Measurements from ENCODE around the gene PEX1. TPM values are rescaled to one million over a fixed set of nuclear protein-coding genes. Genes with fewer than 3 reads are reported as not detected.

The PEX1 gene
- total and polyA plus RNA-seq, 9 of the 15 experiments (the other 6 are each of a cell fraction or from before 2014, with no cell fraction given): 9.4 to 32.2 (median 19.9) TPM

DNA sequence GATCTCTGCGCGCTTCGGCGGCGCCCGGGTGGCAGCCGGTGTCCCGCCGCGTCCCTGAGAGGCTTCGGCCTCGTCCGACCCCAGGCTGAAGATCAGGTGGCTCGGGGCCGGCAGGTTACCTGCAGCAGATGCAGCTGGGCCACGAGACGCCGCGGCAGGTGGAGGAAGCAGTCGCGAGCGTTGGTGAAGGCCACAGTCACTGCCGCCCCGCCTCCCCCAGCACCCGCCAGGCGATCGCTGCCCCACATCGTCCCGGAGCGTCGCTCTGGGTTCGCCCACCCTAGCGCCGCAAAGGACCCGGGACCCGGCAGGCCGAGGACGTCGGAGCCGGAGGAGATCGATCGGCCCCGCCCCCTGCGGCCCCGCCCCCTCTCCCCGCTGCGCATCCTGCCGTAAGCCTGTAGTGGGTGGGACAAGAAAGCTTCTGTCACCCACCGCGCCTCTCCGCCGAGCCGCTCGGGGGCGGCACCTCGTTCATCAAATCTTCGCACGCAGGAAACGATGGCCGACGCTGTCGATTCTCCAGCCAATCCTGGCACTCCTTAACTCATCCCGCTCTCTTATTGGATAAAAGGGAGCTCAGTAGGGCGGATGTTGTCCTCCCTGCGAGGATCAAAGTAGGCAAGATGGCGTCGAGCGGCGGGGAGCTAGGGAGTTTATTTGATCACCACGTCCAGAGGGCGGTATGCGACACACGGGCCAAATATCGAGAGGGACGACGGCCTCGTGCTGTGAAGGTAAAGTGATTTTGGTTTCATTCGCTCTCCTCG, at the start of gene PEX1, which contains the start of gene RBM48 (continued):
- TF ChIP-seq, protein P1, sequence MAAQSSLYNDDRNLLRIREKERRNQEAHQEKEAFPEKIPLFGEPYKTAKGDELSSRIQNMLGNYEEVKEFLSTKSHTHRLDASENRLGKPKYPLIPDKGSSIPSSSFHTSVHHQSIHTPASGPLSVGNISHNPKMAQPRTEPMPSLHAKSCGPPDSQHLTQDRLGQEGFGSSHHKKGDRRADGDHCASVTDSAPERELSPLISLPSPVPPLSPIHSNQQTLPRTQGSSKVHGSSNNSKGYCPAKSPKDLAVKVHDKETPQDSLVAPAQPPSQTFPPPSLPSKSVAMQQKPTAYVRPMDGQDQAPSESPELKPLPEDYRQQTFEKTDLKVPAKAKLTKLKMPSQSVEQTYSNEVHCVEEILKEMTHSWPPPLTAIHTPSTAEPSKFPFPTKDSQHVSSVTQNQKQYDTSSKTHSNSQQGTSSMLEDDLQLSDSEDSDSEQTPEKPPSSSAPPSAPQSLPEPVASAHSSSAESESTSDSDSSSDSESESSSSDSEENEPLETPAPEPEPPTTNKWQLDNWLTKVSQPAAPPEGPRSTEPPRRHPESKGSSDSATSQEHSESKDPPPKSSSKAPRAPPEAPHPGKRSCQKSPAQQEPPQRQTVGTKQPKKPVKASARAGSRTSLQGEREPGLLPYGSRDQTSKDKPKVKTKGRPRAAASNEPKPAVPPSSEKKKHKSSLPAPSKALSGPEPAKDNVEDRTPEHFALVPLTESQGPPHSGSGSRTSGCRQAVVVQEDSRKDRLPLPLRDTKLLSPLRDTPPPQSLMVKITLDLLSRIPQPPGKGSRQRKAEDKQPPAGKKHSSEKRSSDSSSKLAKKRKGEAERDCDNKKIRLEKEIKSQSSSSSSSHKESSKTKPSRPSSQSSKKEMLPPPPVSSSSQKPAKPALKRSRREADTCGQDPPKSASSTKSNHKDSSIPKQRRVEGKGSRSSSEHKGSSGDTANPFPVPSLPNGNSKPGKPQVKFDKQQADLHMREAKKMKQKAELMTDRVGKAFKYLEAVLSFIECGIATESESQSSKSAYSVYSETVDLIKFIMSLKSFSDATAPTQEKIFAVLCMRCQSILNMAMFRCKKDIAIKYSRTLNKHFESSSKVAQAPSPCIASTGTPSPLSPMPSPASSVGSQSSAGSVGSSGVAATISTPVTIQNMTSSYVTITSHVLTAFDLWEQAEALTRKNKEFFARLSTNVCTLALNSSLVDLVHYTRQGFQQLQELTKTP (IDR thresholded peaks at IDR 0.05; ENCODE audit: low read depth in 1 of 2, partially characterized antibody in 2 of 2): peak; percentile 81 to 97
- TF ChIP-seq, protein P2, sequence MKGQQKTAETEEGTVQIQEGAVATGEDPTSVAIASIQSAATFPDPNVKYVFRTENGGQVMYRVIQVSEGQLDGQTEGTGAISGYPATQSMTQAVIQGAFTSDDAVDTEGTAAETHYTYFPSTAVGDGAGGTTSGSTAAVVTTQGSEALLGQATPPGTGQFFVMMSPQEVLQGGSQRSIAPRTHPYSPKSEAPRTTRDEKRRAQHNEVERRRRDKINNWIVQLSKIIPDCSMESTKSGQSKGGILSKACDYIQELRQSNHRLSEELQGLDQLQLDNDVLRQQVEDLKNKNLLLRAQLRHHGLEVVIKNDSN (CRISPR knock-in tag; IDR thresholded peaks at IDR 0.05): no peak; the same call in 1 of the 2 replicates
- no peak for TF ChIP-seq POLR3G (IDR thresholded peaks at IDR 0.05; ENCODE audit: extremely low read depth, insufficient read length, insufficient replicate concordance)
- TF ChIP-seq SREBF1 (IDR thresholded peaks at IDR 0.05; ENCODE audit: borderline replicate concordance, low read depth, low read length): no peak
- TF ChIP-seq ZNF830 (CRISPR knock-in tag; IDR thresholded peaks at IDR 0.05): no peak
- TF ChIP-seq HDAC6 (IDR thresholded peaks at IDR 0.05; ENCODE audit: low read depth, low read length): no peak
- no peak for TF ChIP-seq ZNF586 (CRISPR knock-in tag; conservative IDR thresholded peaks at IDR 0.05)
- no peak for TF ChIP-seq ZNF431 (CRISPR knock-in tag; IDR thresholded peaks at IDR 0.05)
- TF ChIP-seq ZNF124 (CRISPR knock-in tag; IDR thresholded peaks at IDR 0.05): no peak
- no peak for TF ChIP-seq CBFA2T2 (conservative IDR thresholded peaks at IDR 0.05)
- TF ChIP-seq, protein P3, sequence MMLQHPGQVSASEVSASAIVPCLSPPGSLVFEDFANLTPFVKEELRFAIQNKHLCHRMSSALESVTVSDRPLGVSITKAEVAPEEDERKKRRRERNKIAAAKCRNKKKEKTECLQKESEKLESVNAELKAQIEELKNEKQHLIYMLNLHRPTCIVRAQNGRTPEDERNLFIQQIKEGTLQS (IDR thresholded peaks at IDR 0.05): no peak; the same call in 1 of the 2 replicates
- TF ChIP-seq, protein P3 (CRISPR knock-in tag; conservative IDR thresholded peaks at IDR 0.05): 0 out of 2 replicates have a peak, but pooled peaks have one; percentile 10
- TF ChIP-seq KLF16 (IDR thresholded peaks at IDR 0.05): no peak
- no peak for TF ChIP-seq NCOA4 (IDR thresholded peaks at IDR 0.05; ENCODE audit: partially characterized antibody)
- no peak for TF ChIP-seq PTRF (tag; IDR thresholded peaks at IDR 0.05)
- TF ChIP-seq ZNF57 (CRISPR knock-in tag; IDR thresholded peaks at IDR 0.05): no peak
- TF ChIP-seq GABPB2 (CRISPR knock-in tag; conservative IDR thresholded peaks at IDR 0.05): no peak; the same call in 1 of the 2 replicates
- TF ChIP-seq, protein P4, sequence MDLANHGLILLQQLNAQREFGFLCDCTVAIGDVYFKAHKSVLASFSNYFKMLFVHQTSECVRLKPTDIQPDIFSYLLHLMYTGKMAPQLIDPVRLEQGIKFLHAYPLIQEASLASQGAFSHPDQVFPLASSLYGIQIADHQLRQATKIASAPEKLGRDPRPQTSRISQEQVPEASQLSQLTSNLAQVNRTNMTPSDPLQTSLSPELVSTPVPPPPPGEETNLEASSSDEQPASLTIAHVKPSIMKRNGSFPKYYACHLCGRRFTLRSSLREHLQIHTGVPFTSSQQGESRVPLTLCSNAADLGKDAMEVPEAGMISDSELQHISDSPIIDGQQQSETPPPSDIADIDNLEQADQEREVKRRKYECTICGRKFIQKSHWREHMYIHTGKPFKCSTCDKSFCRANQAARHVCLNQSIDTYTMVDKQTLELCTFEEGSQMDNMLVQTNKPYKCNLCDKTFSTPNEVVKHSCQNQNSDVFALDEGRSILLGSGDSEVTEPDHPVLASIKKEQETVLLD (IDR thresholded peaks at IDR 0.05): peak; percentile 72; the same call in 1 of the 2 replicates
- TF ChIP-seq, protein P5, sequence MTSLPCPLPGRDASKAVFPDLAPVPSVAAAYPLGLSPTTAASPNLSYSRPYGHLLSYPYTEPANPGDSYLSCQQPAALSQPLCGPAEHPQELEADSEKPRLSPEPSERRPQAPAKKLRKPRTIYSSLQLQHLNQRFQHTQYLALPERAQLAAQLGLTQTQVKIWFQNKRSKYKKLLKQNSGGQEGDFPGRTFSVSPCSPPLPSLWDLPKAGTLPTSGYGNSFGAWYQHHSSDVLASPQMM (CRISPR knock-in tag; IDR thresholded peaks at IDR 0.05): no peak
- TF ChIP-seq HNRNPK (IDR thresholded peaks at IDR 0.05; ENCODE audit: low read depth, low read length, poor library complexity, severe bottlenecking): no peak
- no peak for TF ChIP-seq GATAD2B (IDR thresholded peaks at IDR 0.05; ENCODE audit: borderline replicate concordance)

Data from K562 (cell line).